Panc1 (cell line): Measurements from ENCODE around the gene TNRC6C. TPM values are rescaled to one million over a fixed set of nuclear protein-coding genes. Genes with fewer than 3 reads are reported as not detected.
"Not testable (repeated sequence)": the region's sequence is repeated elsewhere in the genome, so short reads cannot be mapped to it uniquely, and the experiment has no call there.

Source experiments
- ATAC-seq: fragments of 200-7000 bp; cut with Tn5 transposase; 2 replicates; pipeline ENCODE4 v1.9.1; 2020; ENCODE audit warnings: mild to moderate bottlenecking, moderate library complexity
- BruUV-seq: library from RNA; stranded (reverse); fragments of 400-500 nt; replicated peaks from 2 replicates; lab custom pipeline; 2021; lab: Mats Ljungman, UMichigan
- CTCF ChIA-PET: fragments of 300-600 bp; sonication (Branson Sonifier 250); formaldehyde crosslinking; loops from one replicate; lab custom pipeline; 2022; ENCODE audit warnings: antibody characterized with exemption; lab: Charles Lee
- POLR2A ChIA-PET: fragments of 300-600 bp; sonication (Branson Sonifier 250); formaldehyde crosslinking; loops from one replicate; lab custom pipeline; 2022; ENCODE audit warnings: antibody characterized with exemption; lab: Charles Lee
- DNase-seq: peaks from one replicate; pipeline ENCODE4 v3.0.0-alpha.2; 2010; ENCODE audit warnings: low read depth, low spot score
- H3K27ac ChIP-seq: 2 replicates; pipeline ENCODE4 v1.5.1; 2011; ENCODE audit warnings: mild to moderate bottlenecking, low read length, inconsistent platforms
- H3K27me3 ChIP-seq: fragments of 200-500 bp; sonication (Bioruptor generic); 2 replicates; pipeline ENCODE4 v1.6.0; 2014; ENCODE audit warnings: low read length, inconsistent platforms; ENCODE audit not compliant: control insufficient read depth, insufficient read depth
- H3K36me3 ChIP-seq: fragments of 200-500 bp; sonication (Bioruptor generic); 2 replicates; pipeline ENCODE4 v1.5.1; 2014; ENCODE audit warnings: inconsistent platforms, mild to moderate bottlenecking, low read length, moderate library complexity; ENCODE audit not compliant: control insufficient read depth, insufficient read depth
- H3K4me1 ChIP-seq: 2 replicates; pipeline ENCODE4 v1.5.1; 2011; ENCODE audit warnings: inconsistent platforms, mild to moderate bottlenecking, low read length, moderate library complexity; ENCODE audit not compliant: control insufficient read depth, insufficient read depth
- H3K4me3 ChIP-seq, 2 experiments: 2 replicates each; pipeline ENCODE4 v1.5.1; 2011 to 2012; ENCODE audit warnings: low read depth in 2 of 2, low read length in 2 of 2, mild to moderate bottlenecking in 2 of 2, inconsistent platforms in 1 of 2, moderate library complexity in 1 of 2
- H3K9me3 ChIP-seq: fragments of 200-500 bp; sonication (Bioruptor generic); 2 replicates; pipeline ENCODE4 v1.5.1; 2014; ENCODE audit warnings: low read depth, mild to moderate bottlenecking, inconsistent platforms, low read length, moderate library complexity; ENCODE audit not compliant: control insufficient read depth, insufficient read depth
- CTCF ChIP-seq: fragments of 450-650 bp; IDR thresholded peaks from 2 replicates; pipeline ENCODE4 v1.5.1; 2017; ENCODE audit warnings: mild to moderate bottlenecking
- POLR2AphosphoS5 ChIP-seq: IDR thresholded peaks from 2 replicates; pipeline ENCODE4 v1.6.1; 2012; ENCODE audit warnings: mild to moderate bottlenecking, low read depth, low read length, moderate library complexity
- REST ChIP-seq, 2 experiments: IDR thresholded peaks; 2 replicates each; pipeline ENCODE4 v1.6.1; 2011 to 2012; ENCODE audit warnings: low read depth in 2 of 2, control low read depth in 1 of 2, low read length in 1 of 2, mild to moderate bottlenecking in 1 of 2, moderate library complexity in 1 of 2; ENCODE audit not compliant: insufficient read depth in 1 of 2
- SIN3A ChIP-seq: IDR thresholded peaks from 2 replicates; pipeline ENCODE4 v1.6.1; 2012; ENCODE audit warnings: low read depth, mild to moderate bottlenecking, low read length, moderate library complexity, borderline replicate concordance; ENCODE audit not compliant: insufficient read depth
- TCF7L2 ChIP-seq: IDR thresholded peaks from 2 replicates; pipeline ENCODE4 v1.6.1; 2011; ENCODE audit warnings: mild to moderate bottlenecking, low read depth, low read length, inconsistent platforms
- in situ Hi-C: cut with HindIII; loops from 2 replicates; pipeline ENCODE4 v1.10.0; 2016; ENCODE audit warnings: low sequenced_read_pairs, low pct_unique_long_range_greater_than_20kb
- intact Hi-C: fragments of 100-400 bp; cut with micrococcal nuclease; formaldehyde crosslinking; loops from one replicate; pipeline ENCODE4 v1.10.0; 2022; ENCODE audit not compliant: unreplicated experiment
- total RNA-seq: library from RNA; stranded (reverse); gene quantifications from one replicate; pipeline ENCODE4 v1.2.1, GENCODE V29; 2021; ENCODE audit not compliant: unreplicated experiment

Gene TNRC6C
- total RNA-seq, 1 experiment from 2014 or later: 10.1 TPM

DNA sequence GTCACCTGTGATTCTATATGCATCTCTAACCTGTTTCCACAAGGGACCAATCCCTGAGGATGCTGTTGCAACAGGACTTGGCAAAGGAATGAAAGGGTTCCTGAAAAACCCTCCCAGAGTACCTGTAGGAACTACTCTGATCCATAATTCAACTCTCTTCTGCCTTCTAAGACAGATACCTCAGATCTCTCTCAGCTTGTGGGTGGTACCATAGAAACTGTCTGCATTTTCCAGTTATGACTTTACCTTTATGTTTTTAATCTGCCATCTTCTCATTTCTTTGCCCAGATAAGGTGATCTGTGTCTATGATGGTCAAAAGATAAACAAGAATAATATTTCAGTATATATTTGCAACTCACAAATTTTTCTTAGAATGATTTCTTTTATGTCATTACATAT, 105.0 kb downstream of the TNRC6C start:
- ChIA-PET CTCF (no interaction called here), POLR2A (interaction anchor here (0.5 kb wide), 1 partner anchor 105 kb away, joined by 10 read pairs; no protein-coding TSS in a partner anchor)
- Histone ChIP-seq H3K36me3 (no peaks in the 10 kb centered on the region), H3K9me3 (no peaks in the 10 kb centered on the region), H3K27ac (no peak overlapping the region), H3K4me3 (no peak overlapping the region), H3K4me1 (no peaks in the 10 kb centered on the region), H3K27me3 (no peaks in the 10 kb centered on the region)
- in situ Hi-C loops (no loop called here), intact Hi-C loops (no loop called here)
- no peak for DNase-seq
- no peak for ATAC-seq
- TF ChIP-seq REST (IDR thresholded peaks at IDR 0.05; ENCODE audit: insufficient read depth in 1 of 2, low read depth in 2 of 2, low read length in 1 of 2) (no peak), CTCF (no peak), TCF7L2 (no peak), POLR2AphosphoS5 (no peak), SIN3A (no peak)
- no TSS peak for BruUV-seq

- CTCF ChIA-PET: no interaction called here
- intact Hi-C loops (no loop called here), in situ Hi-C loops (no loop called here)
- DNase-seq (no peak), ATAC-seq (no peak)
- no peaks in the 10 kb centered on the region for H3K27me3 ChIP-seq
- no peak overlapping the region for H3K27ac ChIP-seq
- no peaks in the 10 kb centered on the region for H3K36me3 ChIP-seq
- no peaks in the 10 kb centered on the region for H3K9me3 ChIP-seq
- H3K4me3 ChIP-seq: no peak overlapping the region
- POLR2A ChIA-PET: no interaction called here
- H3K4me1 ChIP-seq: no peaks in the 10 kb centered on the region
- no TSS peak for BruUV-seq
- no peak for TF ChIP-seq SIN3A
- TF ChIP-seq POLR2AphosphoS5: no peak
- no peak for TF ChIP-seq REST (IDR thresholded peaks at IDR 0.05; ENCODE audit: insufficient read depth in 1 of 2, low read depth in 2 of 2, low read length in 1 of 2)
- no peak for TF ChIP-seq TCF7L2
- no peak for TF ChIP-seq CTCF
Observed at GRCh38 chr17:78064708-78065107, 106.2 kb downstream of the TNRC6C start.

DNA sequence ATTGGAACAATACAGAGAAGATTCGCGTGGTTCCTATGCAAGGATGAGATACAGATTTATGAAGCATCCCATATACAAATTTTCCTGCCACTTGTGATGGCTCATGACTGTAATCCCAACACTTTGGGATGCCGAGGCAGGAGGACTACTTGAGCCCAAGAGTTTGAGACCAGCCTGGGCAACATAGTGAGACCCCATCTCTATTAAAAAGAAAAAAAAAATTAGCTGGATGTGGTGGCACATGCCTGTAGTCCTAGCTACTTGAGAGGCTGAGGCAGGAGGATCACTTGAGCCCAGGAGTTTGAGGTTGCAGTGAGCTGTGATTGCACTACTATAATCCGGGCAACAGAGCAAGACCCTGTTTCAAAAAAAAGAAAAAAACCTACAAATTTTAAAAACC, 108.5 kb downstream of the TNRC6C start:
- not testable (repeated sequence) for H3K4me3 ChIP-seq

More for the DNA sequence above, 108.5 kb downstream of the TNRC6C start:
- in situ Hi-C loops, intact Hi-C loops, H3K27me3 ChIP-seq, H3K27ac ChIP-seq, ATAC-seq, H3K36me3 ChIP-seq, H3K9me3 ChIP-seq, POLR2A ChIA-PET, H3K4me1 ChIP-seq, BruUV-seq, DNase-seq: not testable (repeated sequence)
- CTCF ChIA-PET: interaction anchor here (0.9 kb wide), 1 partner anchor 23 kb away, joined by 4 read pairs; no protein-coding TSS in a partner anchor
